Measurements from ENCODE around the gene PNMA5. TPM values are rescaled to one million over a fixed set of nuclear protein-coding genes. Genes with fewer than 3 reads are reported as not detected.
A peak's percentile ranks its signal among the peaks of the same experiment; 100 is the strongest.
"Not testable (repeated sequence)": the region's sequence is repeated elsewhere in the genome, so short reads cannot be mapped to it uniquely, and the experiment has no call there.

PNMA5 gene
- total RNA-seq, 1 experiment from 2014 or later = not detected

DNA sequence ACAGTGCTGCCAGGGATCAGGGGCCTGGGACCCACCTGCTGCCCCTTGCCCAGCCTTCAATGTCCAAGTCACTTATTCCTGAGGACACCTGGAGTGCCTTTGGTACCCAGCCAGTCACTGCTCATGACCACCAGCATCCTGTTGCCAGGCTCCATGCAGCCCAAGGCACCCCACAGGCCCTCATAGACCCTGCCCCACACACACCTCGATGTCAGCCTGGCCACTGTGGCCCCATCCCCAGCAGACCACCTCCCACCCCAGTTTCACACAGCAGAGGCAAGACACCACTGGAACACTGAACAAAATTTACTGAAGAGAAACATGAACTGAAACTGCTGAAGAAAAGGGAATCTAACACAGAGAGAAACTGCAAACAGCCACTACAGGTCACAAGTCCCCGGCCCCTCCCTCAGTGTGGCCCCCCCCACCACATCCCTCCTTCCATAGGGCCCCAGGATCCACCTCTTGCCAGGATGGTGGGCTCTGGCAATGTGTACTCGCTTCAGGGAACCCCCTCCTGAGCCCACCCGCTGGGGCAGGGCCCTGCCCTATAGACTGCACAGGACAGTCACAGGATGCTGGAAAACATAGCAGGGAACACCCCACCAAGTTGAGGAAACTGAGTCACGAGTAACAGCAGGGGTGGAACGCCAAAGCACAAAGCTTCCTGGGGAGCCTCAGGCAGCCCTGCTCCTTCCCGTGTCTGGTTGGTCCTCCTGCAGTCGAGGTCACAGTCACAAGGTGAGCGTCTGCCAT, 5.2 kb downstream of the PNMA5 start:
- Histone ChIP-seq H3K4me1 (no peaks in the 10 kb centered on the region), H3K27ac (no peak overlapping the region), H3K9me3 (replicated peaks) (no peaks in the 10 kb centered on the region), H3K27me3 (no peaks in the 10 kb centered on the region), H3K4me3 (no peak overlapping the region), H3K36me3 (no peaks in the 10 kb centered on the region)
- DNase-seq = no peak

DNA sequence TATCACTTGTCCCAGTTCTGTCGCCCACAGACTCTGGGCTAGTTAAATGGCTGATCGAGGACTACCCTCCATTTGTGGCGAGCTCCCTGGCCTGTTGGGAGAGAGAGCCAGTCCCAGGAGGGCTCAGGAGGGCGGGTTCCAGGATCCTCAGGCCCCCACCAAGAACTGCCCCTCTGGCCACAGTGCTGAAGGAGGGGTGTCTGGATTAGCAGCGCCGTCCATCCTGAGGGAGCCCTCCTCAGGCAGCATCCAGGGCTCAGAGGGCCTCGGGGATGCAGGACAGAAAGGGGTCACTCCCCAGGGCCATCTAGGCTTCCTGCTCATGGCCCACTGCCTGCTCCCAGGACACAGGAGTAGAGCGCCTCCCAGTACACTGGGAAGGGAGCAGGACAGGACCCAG, 6.1 kb downstream of the PNMA5 start:
- Histone ChIP-seq H3K4me1 (no peaks in the 10 kb centered on the region), H3K36me3 (no peaks in the 10 kb centered on the region), H3K9me3 (replicated peaks) (no peaks in the 10 kb centered on the region), H3K27me3 (no peaks in the 10 kb centered on the region), H3K4me3 (no peak overlapping the region), H3K27ac (no peak overlapping the region)
- DNase-seq = no peak

DNA sequence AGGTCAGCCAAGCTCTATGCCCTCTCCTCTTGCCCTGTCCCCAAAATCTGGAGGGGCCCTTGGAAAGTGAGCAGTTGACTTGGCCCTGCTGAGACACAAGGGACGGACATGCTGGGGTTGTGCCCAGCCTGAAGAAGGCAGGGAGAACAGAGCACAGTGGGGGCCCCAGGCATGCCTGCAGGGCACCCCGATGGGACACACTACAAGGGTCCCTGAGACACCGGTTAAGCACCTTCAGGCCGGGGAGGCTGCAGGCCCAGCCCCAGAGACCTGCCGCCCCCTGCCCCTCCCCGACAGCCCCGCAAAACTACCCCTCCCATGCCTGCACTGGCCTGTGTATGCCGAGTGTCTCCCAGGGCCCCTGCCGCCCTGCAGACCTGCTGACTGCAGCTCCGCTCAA, 6.8 kb downstream of the PNMA5 start:
- not testable (repeated sequence) for H3K27ac ChIP-seq; H3K4me1 ChIP-seq; H3K36me3 ChIP-seq; H3K27me3 ChIP-seq; H3K9me3 ChIP-seq (replicated peaks); H3K4me3 ChIP-seq; DNase-seq

DNA sequence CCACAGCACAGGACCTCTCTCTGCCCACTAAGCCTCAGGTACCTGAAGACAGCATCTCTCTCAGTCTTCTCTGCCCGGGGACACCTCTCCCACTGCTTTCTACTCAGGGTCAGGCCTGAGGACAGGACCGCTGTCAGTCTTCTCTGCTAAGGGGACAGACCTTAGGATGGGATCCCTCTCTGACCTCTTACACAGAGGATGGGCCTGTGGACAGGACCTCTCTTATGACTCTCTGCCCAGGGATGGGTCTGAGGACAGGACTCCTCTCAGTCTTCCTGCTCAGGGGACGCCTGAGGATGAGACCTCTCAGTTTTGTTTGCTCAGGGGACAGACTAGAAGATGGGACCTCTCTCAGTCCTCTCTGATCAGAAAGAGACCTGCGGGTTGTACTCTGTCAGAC, 8.5 kb downstream of the PNMA5 start:
- H3K4me1 ChIP-seq; H3K36me3 ChIP-seq; H3K4me3 ChIP-seq; H3K27me3 ChIP-seq; DNase-seq; H3K9me3 ChIP-seq (replicated peaks); H3K27ac ChIP-seq: not testable (repeated sequence)

DNA sequence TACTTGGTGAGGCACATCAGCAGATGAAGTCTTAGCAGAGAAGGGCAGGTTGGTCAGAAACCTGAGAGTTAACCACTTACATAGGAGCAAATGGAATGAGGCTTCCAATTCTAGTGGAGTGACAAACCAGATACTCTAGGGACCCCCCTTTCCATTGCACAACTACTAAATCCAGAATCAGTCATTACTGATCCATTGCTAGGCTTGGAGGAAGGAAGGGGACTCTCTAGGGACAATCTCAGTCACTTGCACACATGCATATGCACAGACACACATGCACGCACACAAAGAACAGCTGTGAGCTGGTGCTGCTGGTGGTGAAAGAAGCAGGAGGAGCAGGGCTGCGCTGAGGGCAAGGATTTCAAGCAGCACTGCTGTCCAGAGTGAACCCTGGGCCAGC, 25.7 kb downstream of the PNMA5 start:
- Histone ChIP-seq H3K27ac (no peak overlapping the region), H3K4me1 (no peaks in the 10 kb centered on the region), H3K27me3 (no peaks in the 10 kb centered on the region), H3K9me3 (replicated peaks) (no peaks in the 10 kb centered on the region), H3K4me3 (no peak overlapping the region), H3K36me3 (no peaks in the 10 kb centered on the region)
- no peak for DNase-seq

DNA sequence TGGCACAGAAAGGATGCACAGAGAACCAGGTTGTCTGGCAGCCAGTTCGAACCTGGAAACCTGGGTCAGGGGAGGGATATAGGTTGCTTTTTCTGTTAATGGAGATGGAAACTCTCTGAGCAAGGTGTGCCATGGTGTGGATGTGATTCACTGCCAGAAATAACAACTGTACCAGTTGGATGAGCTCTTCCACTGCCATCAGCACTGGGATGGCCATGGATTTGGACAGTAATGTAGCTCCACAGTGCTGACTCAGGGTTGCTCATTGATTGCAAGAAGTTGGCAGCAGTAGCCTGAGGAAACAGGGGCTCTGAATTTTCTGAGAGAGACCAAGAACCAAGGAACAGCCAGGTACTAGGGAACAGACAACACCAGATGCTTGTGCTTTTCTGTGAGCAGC, 33.8 kb downstream of the PNMA5 start:
- Histone ChIP-seq H3K27me3 (no peaks in the 10 kb centered on the region), H3K9me3 (replicated peaks) (no peaks in the 10 kb centered on the region)
- no peak for DNase-seq

DNA sequence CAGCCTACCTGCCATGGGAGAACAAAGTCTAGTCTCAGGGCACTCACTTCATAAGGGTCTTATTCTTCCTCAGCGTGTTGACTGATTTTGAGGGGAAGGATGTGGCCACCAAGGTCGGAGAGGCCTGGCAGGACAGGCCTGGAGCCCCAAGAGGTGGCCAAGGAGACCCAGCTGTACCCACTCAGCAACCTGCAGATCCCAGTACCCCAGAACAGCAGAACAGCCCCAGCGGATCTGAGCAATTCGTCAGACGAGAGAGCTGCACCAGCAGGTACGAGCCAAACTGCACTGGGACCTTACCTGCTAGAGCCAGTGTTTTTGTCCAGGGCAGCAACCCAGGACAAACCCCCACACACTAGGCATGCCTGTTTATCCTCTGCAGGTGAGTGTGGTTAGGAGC, 34.3 kb downstream of the PNMA5 start:
- Histone ChIP-seq H3K4me3 (no peak overlapping the region), H3K9me3 (replicated peaks) (no peaks in the 10 kb centered on the region), H3K4me1 (no peaks in the 10 kb centered on the region), H3K27me3 (no peaks in the 10 kb centered on the region), H3K27ac (no peak overlapping the region), H3K36me3 (no peaks in the 10 kb centered on the region)
- DNase-seq = no peak

More for the DNA sequence above, 33.8 kb downstream of the PNMA5 start:
- no peaks in the 10 kb centered on the region for H3K4me1 ChIP-seq
- H3K4me3 ChIP-seq = no peak overlapping the region
- H3K27ac ChIP-seq = no peak overlapping the region
- no peaks in the 10 kb centered on the region for H3K36me3 ChIP-seq

DNA sequence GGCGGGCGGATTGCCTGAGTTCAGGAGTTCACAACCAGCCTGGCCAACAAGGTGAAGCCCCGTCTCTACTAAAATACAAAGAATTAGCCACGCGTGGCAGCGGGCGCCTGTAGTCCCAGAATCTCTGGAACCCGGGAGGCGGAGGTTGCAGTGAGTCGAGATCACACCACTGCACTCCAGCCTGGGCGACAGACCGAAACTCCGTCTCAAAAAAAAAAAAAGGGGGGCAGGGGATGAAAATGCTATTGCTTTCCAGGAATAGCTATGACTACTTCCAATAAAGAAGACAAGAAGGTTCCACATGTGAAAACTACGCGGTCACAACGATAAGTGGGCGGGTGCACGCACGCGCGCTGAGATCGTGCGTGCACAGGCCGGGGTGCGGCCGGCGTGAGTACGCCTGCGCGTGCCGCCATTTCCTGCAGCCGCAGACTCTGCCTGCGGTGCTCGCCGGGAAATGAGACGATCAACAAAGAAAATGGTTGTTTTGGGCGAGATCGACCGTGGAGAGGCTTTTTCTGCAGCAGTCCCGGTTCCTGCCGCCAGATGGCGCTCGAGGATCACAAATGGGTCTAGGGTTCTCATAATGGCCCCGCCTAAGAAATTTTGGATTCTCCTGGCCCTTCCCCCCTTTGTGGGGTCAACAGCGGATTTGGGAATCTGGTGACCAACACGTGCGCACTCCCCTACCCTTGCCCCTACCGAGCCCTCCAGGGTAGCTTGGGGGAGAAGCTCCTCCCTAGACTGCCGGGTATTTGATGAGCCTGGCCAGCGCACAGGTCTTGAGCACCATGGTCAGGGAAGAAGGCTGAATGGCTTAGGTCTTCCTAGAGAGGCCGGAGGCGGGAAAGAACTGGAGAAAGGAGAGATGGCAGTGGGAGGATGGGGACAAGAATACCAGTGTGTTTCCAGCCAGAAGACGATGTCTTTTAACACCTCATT, 35.1 kb downstream of the PNMA5 start:
- Histone ChIP-seq H3K4me3 (peak overlapping the region; percentile 47), H3K36me3 (no peaks in the 10 kb centered on the region), H3K27ac (peak overlapping the region; percentile 52; the same call in 1 of the 2 replicates), H3K9me3 (replicated peaks) (no peaks in the 10 kb centered on the region), H3K27me3 (no peaks in the 10 kb centered on the region), H3K4me1 (no peaks in the 10 kb centered on the region)
- DNase-seq = peak; percentile 81 to 88

DNA sequence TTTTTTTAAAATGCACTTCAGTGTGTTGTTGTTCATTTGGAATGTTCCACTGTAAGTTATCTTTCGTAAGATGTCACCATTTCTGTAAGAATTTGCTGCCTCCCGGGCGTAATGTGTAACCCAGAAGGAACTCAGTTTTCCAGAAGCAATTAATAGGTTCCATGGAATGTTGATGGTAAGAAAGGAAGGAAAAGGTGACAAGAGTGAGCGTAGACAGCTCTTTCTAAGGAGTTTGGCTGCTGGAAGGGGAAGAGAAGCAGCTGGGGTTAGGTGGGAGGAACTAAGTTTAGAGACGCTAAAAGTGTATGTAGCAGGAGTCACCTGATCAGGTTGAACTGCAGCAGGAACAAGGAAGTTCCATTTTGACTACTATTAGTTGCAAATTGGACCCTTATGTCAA, 35.9 kb downstream of the PNMA5 start:
- H3K9me3 ChIP-seq (replicated peaks) = no peaks in the 10 kb centered on the region
- peak overlapping the region; percentile 47 for H3K4me3 ChIP-seq
- peak overlapping the region; percentile 52; the same call in 1 of the 2 replicates for H3K27ac ChIP-seq
- no peak for DNase-seq
- H3K27me3 ChIP-seq = no peaks in the 10 kb centered on the region
- no peaks in the 10 kb centered on the region for H3K4me1 ChIP-seq
- H3K36me3 ChIP-seq = no peaks in the 10 kb centered on the region

DNA sequence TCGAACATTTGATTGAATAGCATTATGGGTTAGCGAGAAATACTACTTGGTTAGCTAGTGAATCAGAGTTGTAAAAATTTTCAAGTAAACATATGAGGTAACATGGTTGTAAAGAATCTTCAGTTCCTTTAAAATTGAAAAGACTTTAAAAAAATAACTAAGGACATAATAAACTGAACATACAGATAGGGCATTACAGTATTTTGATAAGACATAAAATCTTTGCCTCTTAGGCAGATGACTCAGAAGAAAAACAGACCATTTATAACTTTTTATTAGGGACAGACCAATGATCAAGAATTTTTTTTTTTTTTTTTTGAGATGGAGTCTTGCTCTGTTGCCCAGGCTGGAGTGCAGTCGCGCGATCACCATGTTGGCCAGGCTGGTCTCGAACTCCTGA, 43.1 kb downstream of the PNMA5 start:
- no peak overlapping the region for H3K27ac ChIP-seq
- H3K27me3 ChIP-seq = no peaks in the 10 kb centered on the region
- H3K4me1 ChIP-seq = no peaks in the 10 kb centered on the region
- DNase-seq = no peak
- H3K36me3 ChIP-seq = no peaks in the 10 kb centered on the region
- no peaks in the 10 kb centered on the region for H3K9me3 ChIP-seq (replicated peaks)
- no peak overlapping the region for H3K4me3 ChIP-seq

DNA sequence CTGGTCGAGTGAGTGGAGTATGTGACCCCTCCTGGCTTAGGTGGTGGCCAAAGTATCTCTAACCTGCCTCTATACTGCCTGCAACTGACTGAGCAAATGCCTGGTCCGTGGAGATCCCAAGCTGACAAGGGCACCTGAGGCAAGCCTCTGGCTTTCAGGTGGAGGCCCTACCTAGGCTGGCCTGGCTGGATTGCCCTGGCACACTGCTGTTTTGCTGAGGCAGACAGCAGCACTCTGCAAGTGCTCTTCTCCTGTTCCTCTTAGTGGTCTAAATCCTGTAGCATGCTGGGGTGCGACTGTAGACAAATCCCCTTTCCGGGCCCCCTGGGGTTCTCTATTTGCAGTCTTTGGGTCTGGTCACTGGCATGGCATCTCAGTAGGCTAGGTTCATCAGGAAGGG, 44.8 kb downstream of the PNMA5 start:
- Histone ChIP-seq H3K27ac (no peak overlapping the region), H3K27me3 (no peaks in the 10 kb centered on the region)
- DNase-seq = no peak

DNA sequence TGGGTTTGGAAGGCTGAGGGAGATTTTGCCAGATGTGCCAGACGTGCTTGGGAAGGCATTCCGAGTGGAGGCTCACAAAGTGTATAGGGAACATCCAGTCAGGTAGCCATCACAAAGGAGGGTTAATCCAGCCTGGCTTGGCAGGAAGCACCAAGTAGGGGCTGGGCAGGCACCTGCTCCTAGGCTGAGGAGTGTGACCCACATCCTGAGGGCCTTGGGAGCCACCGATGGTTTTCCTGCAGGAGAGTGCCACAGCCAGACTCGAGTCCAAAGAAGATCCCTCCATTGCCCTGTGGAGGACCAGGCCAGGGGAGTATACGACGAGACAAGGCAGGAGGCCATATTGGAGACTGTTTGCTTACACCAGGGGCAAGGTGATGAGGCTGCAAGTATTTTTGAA, 47.2 kb downstream of the PNMA5 start:
- H3K27me3 ChIP-seq = no peaks in the 10 kb centered on the region
- no peaks in the 10 kb centered on the region for H3K9me3 ChIP-seq (replicated peaks)
- no peaks in the 10 kb centered on the region for H3K36me3 ChIP-seq
- DNase-seq = no peak
- no peak overlapping the region for H3K27ac ChIP-seq
- no peak overlapping the region for H3K4me3 ChIP-seq
- no peaks in the 10 kb centered on the region; the same call in 1 of the 2 replicates for H3K4me1 ChIP-seq

More for the DNA sequence above, 44.8 kb downstream of the PNMA5 start:
- no peaks in the 10 kb centered on the region for H3K4me1 ChIP-seq
- H3K9me3 ChIP-seq (replicated peaks) = no peaks in the 10 kb centered on the region
- H3K36me3 ChIP-seq = no peaks in the 10 kb centered on the region
- H3K4me3 ChIP-seq = no peak overlapping the region

DNA sequence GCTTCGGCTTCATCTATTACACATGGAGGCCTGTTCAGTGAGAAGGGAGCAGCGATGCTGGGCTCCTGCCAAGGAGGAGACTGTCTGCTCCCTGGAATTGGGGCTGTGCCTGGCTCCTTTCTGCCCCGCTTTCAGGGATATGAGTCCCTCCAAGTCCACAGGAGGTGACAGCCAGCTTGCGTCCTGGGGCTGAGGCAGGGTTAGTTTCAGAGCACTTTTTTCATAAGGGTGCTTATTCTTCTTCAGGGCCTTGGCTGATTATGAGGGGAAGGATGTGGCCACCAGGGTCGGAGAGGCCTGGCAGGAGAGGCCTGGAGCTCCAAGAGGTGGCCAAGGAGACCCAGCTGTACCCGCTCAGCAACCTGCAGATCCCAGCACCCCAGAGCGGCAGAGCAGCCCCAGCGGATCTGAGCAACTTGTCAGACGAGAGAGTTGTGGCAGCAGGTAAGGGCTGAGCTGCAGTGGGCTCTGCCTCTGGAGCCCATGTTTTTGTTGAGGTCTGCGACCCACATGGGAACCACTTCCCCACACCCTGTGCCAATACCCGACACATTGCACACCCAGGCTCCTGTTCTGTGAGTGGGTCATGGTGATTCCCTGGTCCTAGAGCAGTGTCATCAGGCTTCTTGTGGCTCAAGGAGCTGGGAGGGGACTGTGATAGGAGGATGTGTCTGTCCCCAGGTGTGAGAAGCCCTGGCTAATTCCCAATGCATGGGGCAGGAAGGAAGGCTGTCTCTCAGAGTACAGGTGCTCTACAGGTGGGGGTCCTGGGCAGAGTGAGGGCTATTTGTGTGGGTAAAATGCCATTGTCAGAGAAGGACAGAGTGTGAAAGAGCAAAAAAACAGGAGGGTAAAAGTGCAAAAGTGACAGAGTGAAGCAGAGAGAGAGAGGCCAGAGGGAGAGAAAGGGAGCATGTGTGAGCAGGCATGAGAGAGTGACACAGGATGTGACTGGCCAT, 48.6 kb downstream of the PNMA5 start:
- Histone ChIP-seq H3K27me3 (no peaks in the 10 kb centered on the region), H3K27ac (no peak overlapping the region), H3K4me1 (no peaks in the 10 kb centered on the region; the same call in 1 of the 2 replicates), H3K4me3 (no peak overlapping the region), H3K36me3 (no peaks in the 10 kb centered on the region), H3K9me3 (replicated peaks) (no peaks in the 10 kb centered on the region)
- DNase-seq = no peak

DNA sequence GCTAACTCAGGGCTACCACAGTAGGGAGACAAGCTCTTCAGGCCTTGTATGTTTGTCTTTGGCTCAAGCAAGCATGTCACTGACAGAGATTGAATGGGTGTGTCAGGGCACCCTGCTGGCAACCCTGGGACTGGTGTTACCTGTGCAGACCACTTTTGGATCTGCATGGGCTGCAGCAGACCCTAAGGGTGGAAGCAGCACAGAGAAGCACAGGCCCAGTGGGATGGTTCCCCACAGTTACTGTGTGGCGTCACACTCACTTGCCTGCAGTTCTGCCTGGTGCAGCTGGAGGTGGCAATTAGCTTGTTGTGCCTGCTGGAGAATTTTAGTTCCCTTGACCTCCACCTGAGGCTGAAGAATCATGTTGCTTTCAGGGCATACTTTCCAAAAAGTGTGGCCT, 50.1 kb downstream of the PNMA5 start:
- Histone ChIP-seq H3K36me3 (no peaks in the 10 kb centered on the region), H3K4me3 (no peak overlapping the region), H3K27me3 (no peaks in the 10 kb centered on the region), H3K4me1 (no peaks in the 10 kb centered on the region; the same call in 1 of the 2 replicates), H3K9me3 (replicated peaks) (no peaks in the 10 kb centered on the region), H3K27ac (no peak overlapping the region)
- no peak for DNase-seq
